Inferior parietal cortex (tissue), 1 donor: Measurements from ENCODE around the gene FCRL6.
A peak's percentile ranks its signal among the peaks of the same experiment; 100 is the strongest.

ENCODE experiments used
- DNase-seq: peaks from one replicate; pipeline ENCODE4 v3.0.0-alpha.2; 2016; ENCODE audit errors: extremely low spot score

Gene FCRL6

DNA sequence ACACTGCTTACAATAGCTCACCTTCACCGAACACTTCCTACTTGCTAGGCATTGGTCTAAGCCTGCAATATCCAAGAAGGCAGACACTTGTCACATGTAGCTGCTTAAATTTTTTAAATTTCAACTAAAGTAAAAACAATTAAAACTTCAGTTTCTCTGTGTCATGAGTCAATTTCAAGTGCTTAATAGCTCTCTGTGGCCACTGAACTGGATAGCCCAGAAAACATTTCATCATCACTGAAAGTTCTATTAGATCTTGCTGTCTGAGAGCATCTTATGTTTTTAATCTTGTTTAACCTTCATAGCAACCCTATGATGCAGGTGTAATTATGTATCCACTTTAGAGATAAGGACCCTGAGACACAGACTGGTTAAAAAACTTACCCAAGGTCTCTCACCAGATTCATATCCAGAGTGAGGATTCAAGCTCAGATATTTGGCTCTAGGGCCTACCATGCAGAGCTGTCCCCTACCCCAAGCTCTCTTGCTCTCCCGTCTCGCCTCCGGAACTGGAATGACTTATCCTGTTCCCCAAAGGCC is 2.6 kb upstream of the FCRL6 start:
- DNase-seq, result no peak

DNA sequence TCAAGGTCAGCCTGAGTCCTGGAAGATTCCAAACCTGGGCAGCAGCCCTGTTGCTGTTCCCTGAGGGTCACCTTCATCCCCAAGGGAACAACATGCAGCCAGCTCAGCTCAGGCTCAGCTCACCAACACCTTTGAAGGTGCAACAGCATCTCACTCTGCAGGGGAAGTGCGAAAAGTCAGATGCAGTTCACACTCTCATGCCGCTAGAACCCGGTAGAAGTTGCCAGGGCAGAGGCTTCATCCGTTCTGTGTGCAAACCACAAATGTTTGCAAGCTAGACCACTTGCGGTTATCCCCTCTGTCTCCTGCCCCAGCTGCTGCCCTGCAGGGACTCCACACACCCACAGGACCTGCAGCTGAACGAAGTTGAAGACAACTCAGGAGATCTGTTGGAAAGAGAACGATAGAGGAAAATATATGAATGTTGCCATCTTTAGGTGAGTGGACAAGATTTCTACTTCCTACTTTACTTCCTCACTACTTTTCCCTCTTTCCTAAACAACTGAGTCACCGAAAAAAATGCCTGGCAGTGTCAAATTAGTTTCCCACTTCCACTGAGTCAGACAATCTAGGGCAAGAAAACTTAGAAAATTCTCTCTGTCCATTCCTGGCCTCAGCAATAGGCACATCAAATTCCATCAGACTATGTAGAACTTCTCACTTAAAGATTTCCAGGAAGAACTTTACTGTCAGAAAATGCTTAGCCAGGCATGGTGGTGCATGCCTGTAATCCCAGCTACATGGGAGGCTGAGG is 1.8 kb upstream of the FCRL6 start:
- no peak for DNase-seq

- no peak for DNase-seq
Observed at GRCh38 chr1:159803956-159804689, 2.0 kb downstream of the FCRL6 start.

DNA sequence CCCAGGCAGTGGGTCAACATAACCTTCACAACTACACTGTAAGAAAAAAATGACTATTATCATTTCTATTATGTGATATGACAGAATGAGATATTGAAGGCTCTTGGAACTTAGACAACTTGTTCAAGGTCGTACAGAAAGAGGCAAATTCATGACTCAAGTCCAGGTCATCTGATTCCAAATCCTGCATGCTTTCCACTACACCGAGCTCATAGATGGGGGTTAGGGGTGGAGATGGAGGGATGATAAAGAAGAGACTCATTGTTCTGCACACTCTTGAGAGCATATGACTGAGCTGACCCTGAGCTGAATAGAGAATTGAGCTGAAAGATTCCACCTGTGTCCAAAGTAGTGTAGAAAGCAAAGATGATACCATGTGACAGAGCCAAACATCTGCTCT is 2.8 kb downstream of the FCRL6 start:
- no peak for DNase-seq

- no peak for DNase-seq
Observed at GRCh38 chr1:159815926-159816325, 13.8 kb downstream of the FCRL6 start.

DNA sequence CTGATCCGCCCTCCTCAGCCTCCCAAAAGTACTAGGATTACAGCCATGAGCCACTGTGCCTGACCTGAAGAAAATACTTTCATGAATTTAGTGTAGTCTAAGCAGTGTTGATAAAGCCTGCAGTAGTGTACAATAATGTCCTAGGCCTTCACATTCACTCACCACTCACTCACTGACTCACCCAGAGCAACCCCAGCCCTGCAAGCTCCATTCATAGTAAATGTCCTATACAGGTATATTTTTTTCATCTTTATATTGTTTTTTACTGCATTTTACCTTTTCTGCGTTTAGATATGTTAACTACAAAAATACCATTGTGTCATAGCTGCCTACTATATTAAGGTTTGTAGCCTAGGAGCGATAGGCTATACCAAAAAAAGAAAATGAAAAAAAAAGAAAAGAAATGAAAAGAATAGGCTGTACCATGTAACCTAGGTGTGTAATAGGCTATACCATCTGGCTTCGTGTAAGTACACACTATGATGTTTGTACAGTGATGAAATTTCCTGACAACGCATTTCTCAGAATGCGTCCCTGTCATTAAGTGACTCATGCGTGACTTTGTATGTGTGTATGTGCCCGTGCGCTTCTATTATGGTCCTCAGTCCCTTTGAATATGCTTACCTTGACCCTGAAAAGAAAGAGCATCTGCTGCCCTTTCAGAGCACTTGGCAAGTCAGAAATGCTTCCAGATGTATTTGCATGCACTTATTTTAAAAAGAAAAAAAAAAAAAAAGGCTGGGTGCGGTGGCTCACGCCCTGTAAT is 15.3 kb downstream of the FCRL6 start:
- DNase-seq, result no peak

DNA sequence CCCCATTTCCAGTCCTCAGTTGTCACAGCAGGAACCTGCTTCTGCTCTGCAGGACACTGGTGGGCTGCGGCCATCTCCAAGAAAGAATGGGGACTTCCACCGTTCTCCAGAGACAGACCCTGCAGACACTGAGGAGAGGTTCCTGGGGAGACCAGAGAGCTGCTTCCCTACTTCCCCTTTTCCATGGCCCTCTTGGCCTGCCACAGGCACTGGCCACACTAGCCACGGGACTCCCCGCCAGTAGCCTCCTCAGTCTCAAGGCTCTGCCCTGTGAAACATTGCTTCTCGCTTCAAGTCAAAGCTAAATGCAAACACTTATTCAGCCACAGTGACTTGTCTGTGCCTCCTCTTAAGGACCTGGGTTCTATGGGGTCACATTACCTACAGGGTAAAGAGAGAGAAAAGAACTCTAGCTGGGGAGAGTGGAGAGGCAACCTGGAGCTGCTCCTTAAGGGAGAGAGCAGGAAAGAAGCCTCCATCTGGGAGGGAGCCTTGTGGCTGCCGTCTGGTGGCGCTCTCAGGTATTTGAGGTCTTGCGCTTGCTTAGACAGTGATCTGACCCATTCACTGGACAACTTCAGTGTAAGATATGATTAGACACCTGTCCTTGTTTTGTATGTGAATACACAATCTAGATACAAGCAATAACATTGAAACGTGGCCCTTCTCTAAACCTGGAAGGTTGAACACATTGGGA is 19.2 kb downstream of the FCRL6 start:
- DNase-seq, result peak; percentile 69

DNA sequence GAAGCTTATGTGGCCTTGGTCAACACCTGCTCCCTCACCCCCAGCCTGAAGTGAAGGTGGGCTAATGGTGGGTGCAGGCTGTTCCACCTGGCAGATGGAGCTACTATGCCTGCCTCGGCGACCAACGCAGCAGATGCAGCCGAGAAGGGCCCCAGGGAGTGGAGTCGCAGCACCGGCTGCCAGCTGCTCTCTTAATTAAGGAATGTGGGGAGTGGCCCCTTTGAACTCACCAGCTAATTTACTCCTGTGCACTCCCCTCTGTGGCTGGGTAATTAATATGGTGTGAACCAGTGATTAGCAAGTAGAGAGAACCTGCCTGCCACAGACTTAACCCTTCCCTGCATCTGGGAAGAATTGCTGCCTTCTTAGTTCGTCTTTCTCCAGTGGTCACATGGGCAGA is 21.2 kb downstream of the FCRL6 start:
- DNase-seq, result no peak

- DNase-seq, result no peak
Observed at GRCh38 chr1:159825564-159825963, 23.4 kb downstream of the FCRL6 start.

DNA sequence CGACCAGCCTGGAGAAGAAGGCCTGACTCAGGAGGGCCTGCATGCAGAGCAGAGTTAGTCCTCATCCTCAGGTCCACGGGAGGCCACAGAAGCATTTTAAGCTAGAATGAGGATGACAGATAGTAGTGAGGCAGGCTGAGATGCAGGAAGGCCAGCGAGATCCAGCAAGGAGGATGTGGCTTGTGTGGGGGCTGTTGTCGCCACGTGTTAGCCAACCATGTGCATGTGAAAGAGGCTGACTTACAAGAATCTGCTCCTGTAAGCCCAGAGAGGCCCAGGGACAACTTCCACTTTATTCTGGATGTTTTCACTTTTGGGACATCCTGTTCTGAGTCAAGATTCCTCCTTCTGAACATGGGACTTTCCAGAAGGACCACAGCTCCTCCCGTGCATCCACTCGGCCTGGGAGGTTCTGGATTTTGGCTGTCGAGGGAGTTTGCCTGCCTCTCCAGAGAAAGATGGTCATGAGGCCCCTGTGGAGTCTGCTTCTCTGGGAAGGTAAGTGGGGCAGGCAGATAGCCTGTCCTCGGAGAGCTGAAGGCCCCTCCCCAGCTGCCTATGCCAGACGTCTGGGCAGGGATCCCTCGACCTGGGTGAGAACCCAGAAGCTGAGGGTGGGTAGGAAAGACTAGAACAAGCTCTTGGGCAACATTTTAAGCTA is 24.4 kb downstream of the FCRL6 start, which contains the start of gene SLAMF8:
SLAMF8 (plus strand) TSS at position 433 of the 661 bp plus-strand sequence; CDS start at position 459, 26 bp downstream.
- DNase-seq, result no peak

- DNase-seq, result no peak
Observed at GRCh38 chr1:159827102-159827490, 24.9 kb downstream of the FCRL6 start.

GRCh38 chr1:159827549-159827948 is 25.4 kb downstream of the FCRL6 start:
- DNase-seq, result no peak

GRCh38 chr1:159828176-159828575 is 26.0 kb downstream of the FCRL6 start:
- DNase-seq, result no peak

GRCh38 chr1:159828581-159829272 is 26.6 kb downstream of the FCRL6 start:
- no peak for DNase-seq

GRCh38 chr1:159829273-159829634 is 27.1 kb downstream of the FCRL6 start:
- no peak for DNase-seq

DNA sequence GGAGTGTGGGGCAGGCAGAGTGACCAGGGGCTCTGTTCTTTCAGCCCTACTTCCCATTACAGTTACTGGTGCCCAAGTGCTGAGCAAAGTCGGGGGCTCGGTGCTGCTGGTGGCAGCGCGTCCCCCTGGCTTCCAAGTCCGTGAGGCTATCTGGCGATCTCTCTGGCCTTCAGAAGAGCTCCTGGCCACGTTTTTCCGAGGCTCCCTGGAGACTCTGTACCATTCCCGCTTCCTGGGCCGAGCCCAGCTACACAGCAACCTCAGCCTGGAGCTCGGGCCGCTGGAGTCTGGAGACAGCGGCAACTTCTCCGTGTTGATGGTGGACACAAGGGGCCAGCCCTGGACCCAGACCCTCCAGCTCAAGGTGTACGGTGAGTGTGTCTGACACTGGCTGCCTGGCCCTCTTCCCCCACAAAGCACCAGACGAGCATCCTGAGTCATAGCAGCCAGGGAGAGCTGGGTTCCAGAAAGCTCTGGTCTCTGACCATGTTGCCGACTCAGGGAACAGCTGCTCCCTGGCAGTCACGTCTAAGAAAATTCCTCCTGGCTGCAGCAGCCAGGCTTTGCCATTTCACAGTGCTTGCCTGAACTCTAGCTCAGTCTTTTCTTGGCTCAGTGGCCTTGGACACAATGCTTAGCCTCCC is 27.8 kb downstream of the FCRL6 start:
- DNase-seq, result no peak

GRCh38 chr1:159830722-159831121 is 28.6 kb downstream of the FCRL6 start:
- no peak for DNase-seq

DNA sequence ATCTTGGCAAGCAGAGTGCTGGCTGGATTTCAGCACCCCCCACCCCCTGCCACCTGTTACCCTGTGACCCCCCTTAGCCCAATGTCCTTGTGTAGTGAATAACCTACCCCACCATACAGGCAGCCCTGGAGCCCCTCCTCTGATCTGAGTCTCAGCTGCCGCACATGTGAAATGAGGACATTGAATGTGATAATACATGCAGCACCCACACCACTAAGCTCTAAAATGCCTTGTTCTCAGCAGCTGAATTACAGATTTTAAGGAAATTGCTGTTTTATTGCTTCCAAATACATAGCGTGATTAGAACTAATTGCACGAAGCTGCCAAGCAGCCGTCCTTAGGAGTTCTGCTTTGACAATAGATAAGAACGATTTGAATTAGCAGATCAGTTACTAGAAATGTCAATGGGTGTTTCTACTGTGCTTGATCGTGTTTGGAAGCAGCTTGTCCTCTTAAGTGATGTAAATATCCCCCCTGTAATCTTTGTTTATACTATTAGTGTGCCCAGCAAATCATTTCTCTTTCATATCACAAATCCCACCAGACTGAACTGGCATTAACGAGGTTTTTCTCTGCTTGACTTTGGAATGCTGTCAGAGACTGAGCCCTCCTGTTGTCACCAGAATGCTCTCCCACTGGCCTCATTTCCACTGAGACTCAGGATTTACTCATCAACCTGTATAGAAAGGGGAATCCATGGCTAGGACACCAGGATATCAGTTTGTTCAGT is 29.4 kb downstream of the FCRL6 start:
- no peak for DNase-seq

- no peak for DNase-seq
Observed at GRCh38 chr1:159832309-159832708, 30.1 kb downstream of the FCRL6 start.
